H1 (cell line): ENCODE measurements around the gene PIEZO1. TPM values are rescaled to one million over a fixed set of nuclear protein-coding genes. Genes with fewer than 3 reads are reported as not detected.

Source experiments
- CTCF ChIA-PET: fragments of 300-600 bp; sonication (Branson Sonifier 250); formaldehyde crosslinking; loops from one replicate; lab custom pipeline; 2021; ENCODE audit not compliant: partially characterized antibody; lab: Charles Lee
- POLR2A ChIA-PET: fragments of 300-600 bp; sonication (Branson Sonifier 250); formaldehyde crosslinking; loops from one replicate; lab custom pipeline; 2021; ENCODE audit warnings: inconsistent platforms; ENCODE audit not compliant: partially characterized antibody; lab: Charles Lee
- DNase-seq, 2 experiments: peaks; one replicate each; pipeline versions ENCODE4 v3.0.0 to v3.0.0-alpha.2; 2010 to 2022; ENCODE audit warnings: low spot score in 2 of 2, low read depth in 1 of 2, mixed read lengths in 1 of 2
- FAIRE-seq: peaks from 2 replicates; lab custom pipeline; 2011; peaks lifted over from hg19 to GRCh38; lab: Jason Lieb, UNC
- H2AFZ ChIP-seq: 2 replicates; pipeline ENCODE4 v1.8.1; 2012; ENCODE audit warnings: low read length, inconsistent platforms
- H2AK5ac ChIP-seq: 2 replicates; pipeline ENCODE4 v1.6.1; 2013; ENCODE audit warnings: low read depth, low read length
- H2BK120ac ChIP-seq: replicated peaks from 2 replicates; pipeline ENCODE3; 2013; ENCODE audit warnings: low read depth, low read length, inconsistent platforms
- H2BK12ac ChIP-seq: 2 replicates; pipeline ENCODE4 v1.6.1; 2013; ENCODE audit warnings: low read depth, low read length
- H2BK15ac ChIP-seq: 2 replicates; pipeline ENCODE4 v1.6.1; 2013; ENCODE audit warnings: low read length
- H2BK20ac ChIP-seq: 2 replicates; pipeline ENCODE4 v1.6.1; 2013; ENCODE audit warnings: low read length
- H2BK5ac ChIP-seq: 2 replicates; pipeline ENCODE4 v1.6.1; 2013; ENCODE audit warnings: low read depth, low read length
- H3K14ac ChIP-seq: 2 replicates; pipeline ENCODE4 v1.6.1; 2013; ENCODE audit warnings: inconsistent platforms; ENCODE audit not compliant: insufficient read length
- H3K18ac ChIP-seq: 2 replicates; pipeline ENCODE4 v1.6.1; 2013; ENCODE audit warnings: low read length; ENCODE audit errors: extremely low read depth
- H3K23ac ChIP-seq: 2 replicates; pipeline ENCODE4 v1.6.1; 2013; ENCODE audit warnings: inconsistent platforms; ENCODE audit not compliant: insufficient read length
- H3K23me2 ChIP-seq: 2 replicates; pipeline ENCODE4 v1.6.1; 2013; ENCODE audit warnings: low read depth, low read length
- H3K27ac ChIP-seq: 2 replicates; pipeline ENCODE4 v1.6.1; 2011; ENCODE audit warnings: low read depth, low read length, inconsistent platforms
- H3K27me3 ChIP-seq, 4 experiments: replicated peaks in 1 of 4; 1 replicate in 1 of 4; 2 replicates in 3 of 4; pipeline versions ENCODE4 v1.6.1 to v1.8.1; 2011 to 2013; ENCODE audit warnings: low read length in 3 of 4, mild to moderate bottlenecking in 3 of 4, inconsistent platforms in 2 of 4, mixed read lengths in 2 of 4, moderate library complexity in 1 of 4; ENCODE audit not compliant: control insufficient read depth in 3 of 4, insufficient read depth in 3 of 4; ENCODE audit errors: extremely low read depth in 1 of 4
- H3K36me3 ChIP-seq, 4 experiments: 2 replicates each; pipeline versions ENCODE4 v1.6.1 to v1.8.1; 2011 to 2013; ENCODE audit warnings: mild to moderate bottlenecking in 4 of 4, low read length in 3 of 4, moderate library complexity in 2 of 4, control low read depth in 1 of 4, inconsistent platforms in 1 of 4; ENCODE audit not compliant: insufficient read depth in 4 of 4, control insufficient read depth in 2 of 4
- H3K4ac ChIP-seq: replicated peaks from 2 replicates; pipeline ENCODE3; 2013; ENCODE audit warnings: low read length, low read depth, mixed read lengths, inconsistent platforms; ENCODE audit not compliant: insufficient read length
- H3K4me1 ChIP-seq, 4 experiments: replicated peaks in 1 of 4; 1 replicate in 1 of 4; 2 replicates in 3 of 4; pipeline versions ENCODE4 v1.6.1 to v1.8.1; 2011 to 2013; ENCODE audit warnings: low read length in 3 of 4, inconsistent platforms in 2 of 4, mixed read lengths in 1 of 4; ENCODE audit not compliant: insufficient read depth in 4 of 4, control insufficient read depth in 3 of 4
- H3K4me2 ChIP-seq, 2 experiments: 2 replicates each; pipeline versions ENCODE4 v1.6.1 to v1.8.1; 2011 to 2013; ENCODE audit warnings: low read depth in 2 of 2, low read length in 2 of 2, control low read depth in 1 of 2, inconsistent platforms in 1 of 2, mild to moderate bottlenecking in 1 of 2; ENCODE audit not compliant: insufficient read depth in 1 of 2
- H3K4me3 ChIP-seq, 4 experiments: fragments of 200-600, 300-600 bp in 1 of 4; sonication (generic), shearing (Covaris generic), sonication (Bioruptor Twin) in 1 of 4; 2 replicates each; pipeline versions ENCODE4 v1.5.1 to v1.8.1; 2011 to 2016; ENCODE audit warnings: low read length in 4 of 4, low read depth in 3 of 4, control low read depth in 2 of 4, inconsistent platforms in 2 of 4, mild to moderate bottlenecking in 2 of 4, mixed read lengths in 1 of 4, moderate library complexity in 1 of 4; ENCODE audit not compliant: insufficient read depth in 2 of 4; ENCODE audit errors: extremely low read depth in 1 of 4
- H3K56ac ChIP-seq: replicated peaks from 2 replicates; pipeline ENCODE3; 2013; ENCODE audit warnings: low read depth, mild to moderate bottlenecking, mixed read lengths, low read length, inconsistent platforms; ENCODE audit not compliant: insufficient read length
- H3K79me1 ChIP-seq: 2 replicates; pipeline ENCODE4 v1.6.1; 2013; ENCODE audit warnings: low read depth, low read length, control low read depth
- H3K79me2 ChIP-seq, 2 experiments: 2 replicates each; pipeline versions ENCODE4 v1.6.1 to v1.8.1; 2012 to 2013; ENCODE audit warnings: low read length in 2 of 2, mild to moderate bottlenecking in 2 of 2, inconsistent platforms in 1 of 2; ENCODE audit not compliant: insufficient read depth in 2 of 2, control insufficient read depth in 1 of 2
- H3K9ac ChIP-seq, 4 experiments: replicated peaks in 1 of 4; 1 replicate in 1 of 4; 2 replicates in 3 of 4; pipeline versions ENCODE4 v1.6.1 to v1.8.1; 2011 to 2013; ENCODE audit warnings: low read depth in 3 of 4, low read length in 3 of 4, control low read depth in 2 of 4, mild to moderate bottlenecking in 2 of 4, moderate library complexity in 2 of 4, inconsistent platforms in 1 of 4; ENCODE audit errors: extremely low read depth in 1 of 4
- H3K9me3 ChIP-seq, 2 experiments: 2 replicates each; pipeline versions ENCODE4 v1.6.1 to v1.8.1; 2012 to 2013; ENCODE audit warnings: mild to moderate bottlenecking in 2 of 2, moderate library complexity in 2 of 2, control low read depth in 1 of 2, inconsistent platforms in 1 of 2, low read depth in 1 of 2, low read length in 1 of 2, mixed read lengths in 1 of 2; ENCODE audit not compliant: insufficient read depth in 2 of 2
- H4K20me1 ChIP-seq, 2 experiments: replicated peaks in 1 of 2; 2 replicates each; pipeline versions ENCODE3 to v1.8.1; 2011 to 2013; ENCODE audit warnings: inconsistent platforms in 2 of 2, low read length in 2 of 2, mild to moderate bottlenecking in 1 of 2; ENCODE audit not compliant: insufficient read depth in 2 of 2, control insufficient read depth in 1 of 2
- H4K5ac ChIP-seq: 2 replicates; pipeline ENCODE4 v1.6.1; 2013; ENCODE audit warnings: low read length, low read depth, mixed read lengths, inconsistent platforms; ENCODE audit not compliant: insufficient read length
- H4K8ac ChIP-seq: 2 replicates; pipeline ENCODE4 v1.8.0; 2013; ENCODE audit warnings: mild to moderate bottlenecking, moderate library complexity, low read length, inconsistent platforms; ENCODE audit not compliant: insufficient read depth; ENCODE audit errors: extremely low read depth
- H4K91ac ChIP-seq: replicated peaks from 2 replicates; pipeline ENCODE3; 2013; ENCODE audit warnings: low read length, mixed read lengths, inconsistent platforms; ENCODE audit not compliant: insufficient read length
- CBX8 ChIP-seq: fragments of 300-800, 300-1000 bp; sonication (generic); IDR thresholded peaks from 2 replicates; pipeline ENCODE4 v1.7.1; 2016; ENCODE audit warnings: low read depth, low read length, borderline replicate concordance
- CREB1 ChIP-seq: IDR thresholded peaks from 2 replicates; pipeline ENCODE4 v1.6.1; 2012; ENCODE audit warnings: inconsistent platforms
- KDM5A ChIP-seq: fragments of 200-600 bp; IDR thresholded peaks from 2 replicates; pipeline ENCODE4 v1.7.1; 2012; ENCODE audit warnings: mild to moderate bottlenecking, low read length, inconsistent platforms, mixed read lengths
- MAFK ChIP-seq: IDR thresholded peaks from 2 replicates; pipeline ENCODE4 v1.6.1; 2012; ENCODE audit warnings: low read depth, mild to moderate bottlenecking, improper control_type of control experiment, low read length
- NRF1 ChIP-seq: IDR thresholded peaks from 2 replicates; pipeline ENCODE4 v1.6.1; 2011; ENCODE audit warnings: mild to moderate bottlenecking, low read depth, low read length, improper control_type of control experiment
- RXRA ChIP-seq: IDR thresholded peaks from 2 replicates; pipeline ENCODE4 v1.6.1; 2011; ENCODE audit warnings: low read depth, mild to moderate bottlenecking, low read length, moderate library complexity; ENCODE audit not compliant: insufficient read depth
- SIX5 ChIP-seq: IDR thresholded peaks from 2 replicates; pipeline ENCODE4 v1.6.1; 2011; ENCODE audit warnings: mild to moderate bottlenecking, low read depth, low read length
- SUZ12 ChIP-seq: fragments of 200-600 bp; sonication (generic); IDR thresholded peaks from 2 replicates; pipeline ENCODE4 v1.6.1; 2012; ENCODE audit warnings: mild to moderate bottlenecking, inconsistent platforms, low read length, moderate library complexity, mixed read lengths
- TAF1 ChIP-seq: IDR thresholded peaks from 2 replicates; pipeline ENCODE4 v1.6.1; 2011; ENCODE audit warnings: mild to moderate bottlenecking, low read depth, low read length
- WGBS, 2 experiments: shearing (Covaris generic) in 1 of 2; methylation state at CpG; one replicate each; pipeline versions ENCODE4 v1.1.6 to v1.1.7; 2013 to 2015; ENCODE audit warnings: low lambda C conversion rate in 2 of 2, mixed read lengths in 2 of 2, inconsistent platforms in 1 of 2, low coverage in 1 of 2, missing lambda C conversion rate in 1 of 2; ENCODE audit not compliant: insufficient replicate concordance in 2 of 2, insufficient coverage in 1 of 2, insufficient read length in 1 of 2; ENCODE audit errors: extremely low coverage in 1 of 2, missing lambda C conversion rate in 1 of 2; 5-methylcytosine and 5-hydroxymethylcytosine counted together
- polyA plus RNA-seq, 7 experiments: library from polyadenylated mRNA; depleted of rRNA in 3 of 7; stranded (reverse) in 5 of 7; unstranded in 2 of 7; fragments of >200 nt in 5 of 7; fragments of 200-250 nt in 2 of 7; gene quantifications; 1 replicate in 5 of 7; 2 replicates in 1 of 7; 4 replicates in 1 of 7; pipeline versions ENCODE4 v1.2.1 to v1.2.3, GENCODE V29; 2011 to 2013; ENCODE audit warnings: missing spikeins in 2 of 7, mixed read lengths in 2 of 7
- total RNA-seq: library from RNA; stranded (reverse); fragmentation: NEBNext Ultra II Directional; extraction: Animal tissue kit (Norgen Biotek cat#: 25700); gene quantifications from 2 replicates; pipeline ENCODE4 v1.2.1, GENCODE V29; 2021
- TF ChIP-seq, protein P1 (sequence below): IDR thresholded peaks from 2 replicates; pipeline ENCODE4 v1.6.1; 2012; ENCODE audit warnings: low read length, inconsistent platforms

The PIEZO1 gene
- total and polyA plus RNA-seq, 2 of the 8 experiments (the other 6 are each of a cell fraction or from before 2014, with no cell fraction given) = 42.3 to 67.5 TPM

DNA sequence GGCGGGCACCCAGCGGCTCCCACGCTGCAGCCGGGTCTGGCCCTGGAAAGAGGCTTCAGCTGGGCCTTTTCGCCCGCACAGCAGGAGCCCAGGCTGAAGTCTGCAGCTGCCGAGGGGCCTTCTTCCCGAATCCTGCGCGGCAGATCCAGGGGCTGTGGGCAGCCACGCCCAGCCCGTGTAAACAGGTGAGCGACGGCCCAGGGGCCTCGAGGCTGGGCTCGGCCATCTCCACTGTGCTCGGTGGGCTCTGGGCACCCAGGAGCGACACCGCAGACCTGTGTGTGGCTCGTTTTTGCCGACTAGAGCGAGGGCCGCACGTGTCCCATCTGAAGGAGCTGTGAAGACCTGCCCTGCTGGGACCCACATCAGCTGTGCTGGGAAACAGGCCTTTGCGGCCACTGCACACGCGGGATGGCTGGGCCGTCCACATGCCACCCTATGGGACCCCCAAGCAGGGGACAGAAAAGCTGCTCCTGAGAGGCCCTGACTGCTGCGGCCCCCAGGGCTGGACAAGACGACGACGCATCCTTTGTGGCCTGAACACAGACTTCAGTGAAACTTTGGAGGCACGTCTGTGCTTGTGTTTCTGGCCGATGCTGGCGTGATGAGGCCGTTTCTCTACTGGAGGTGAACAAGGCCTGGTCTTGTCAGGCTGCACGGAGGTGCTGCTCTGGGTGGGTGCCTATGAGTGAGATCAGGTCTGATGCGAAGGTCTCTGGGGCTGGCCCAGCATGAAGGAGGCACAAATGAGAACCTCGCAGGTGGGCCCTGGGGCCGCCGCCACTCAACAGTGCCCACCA is 31.9 kb upstream of the PIEZO1 start:
- H3K79me1 ChIP-seq = no peaks in the 10 kb centered on the region
- WGBS, 2 experiments = 91% methylated on average over 39 of the region's 41 CpGs; no CpG with 5 or more reads in 1 of the 2 experiments
- H4K8ac ChIP-seq = no peak overlapping the region; the same call in 1 of the 2 replicates
- no peaks in the 10 kb centered on the region for H3K79me2 ChIP-seq
- H3K27ac ChIP-seq = no peak overlapping the region
- H3K4me2 ChIP-seq = no peak overlapping the region
- H3K18ac ChIP-seq = no peak overlapping the region
- peak overlapping the region; percentile 35; the same call in 1 of the 2 replicates for H2BK5ac ChIP-seq
- H3K9me3 ChIP-seq = no peaks in the 10 kb centered on the region
- 0 out of 2 replicates have a peak overlapping the region, but pooled peaks have one; percentile 18 for H2BK20ac ChIP-seq
- no peaks in the 10 kb centered on the region for H3K36me3 ChIP-seq
- no peaks in the 10 kb centered on the region; a peak in 1 of 7 replicates for H3K4me1 ChIP-seq
- no peak for FAIRE-seq
- no peak overlapping the region for H3K14ac ChIP-seq
- CTCF ChIA-PET = interaction anchor here (0.5 to 5.7 kb wide), 15 partner anchors 29 to 408 kb away, joined by 3 to 29 read pairs (median 4); partner anchors contain the start of genes GALNS, SLC22A31 and TRAPPC2L
- H4K91ac ChIP-seq = no peak overlapping the region
- H2AK5ac ChIP-seq = peak overlapping the region; percentile 24; the same call in 1 of the 2 replicates
- H3K9ac ChIP-seq = no peak overlapping the region; a peak in 1 of 7 replicates
- H3K27me3 ChIP-seq = no peaks in the 10 kb centered on the region
- no peak for DNase-seq
- no peak overlapping the region for H3K23ac ChIP-seq
- peaks cover 0 to 3% of the 10 kb centered on the region in 2 experiments for H4K20me1 ChIP-seq
- peak overlapping the region; percentile 92; the same call in 1 of the 2 replicates for H2BK15ac ChIP-seq
- H3K56ac ChIP-seq = no peak overlapping the region
- H3K4me3 ChIP-seq = no peak overlapping the region
- H3K23me2 ChIP-seq = peaks cover 2% of the 10 kb centered on the region; the same call in 1 of the 2 replicates
- H2BK120ac ChIP-seq = no peak overlapping the region
- POLR2A ChIA-PET = interaction anchor here (0.6 to 9.0 kb wide), 5 partner anchors 7 to 339 kb away, joined by 3 to 77 read pairs (median 3); partner anchors contain the start of gene APRT
- H2AFZ ChIP-seq = no peak overlapping the region
- no peak overlapping the region for H3K4ac ChIP-seq
- no peak overlapping the region for H4K5ac ChIP-seq
- no peak overlapping the region for H2BK12ac ChIP-seq
- TF ChIP-seq RXRA (no peak), SUZ12 (no peak), CREB1 (no peak), MAFK (no peak), KDM5A (no peak), CBX8 (no peak), NRF1 (no peak), SIX5 (no peak), TAF1 (no peak)
- TF ChIP-seq, protein P1, sequence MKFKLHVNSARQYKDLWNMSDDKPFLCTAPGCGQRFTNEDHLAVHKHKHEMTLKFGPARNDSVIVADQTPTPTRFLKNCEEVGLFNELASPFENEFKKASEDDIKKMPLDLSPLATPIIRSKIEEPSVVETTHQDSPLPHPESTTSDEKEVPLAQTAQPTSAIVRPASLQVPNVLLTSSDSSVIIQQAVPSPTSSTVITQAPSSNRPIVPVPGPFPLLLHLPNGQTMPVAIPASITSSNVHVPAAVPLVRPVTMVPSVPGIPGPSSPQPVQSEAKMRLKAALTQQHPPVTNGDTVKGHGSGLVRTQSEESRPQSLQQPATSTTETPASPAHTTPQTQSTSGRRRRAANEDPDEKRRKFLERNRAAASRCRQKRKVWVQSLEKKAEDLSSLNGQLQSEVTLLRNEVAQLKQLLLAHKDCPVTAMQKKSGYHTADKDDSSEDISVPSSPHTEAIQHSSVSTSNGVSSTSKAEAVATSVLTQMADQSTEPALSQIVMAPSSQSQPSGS = no peak
